Placental pericyte (primary cell): ENCODE results near the gene RUSC1. TPM values are rescaled to one million over a fixed set of nuclear protein-coding genes. Genes with fewer than 3 reads are reported as not detected.

Experiments used
- small RNA-seq: library from RNA; depleted of rRNA; stranded (forward); fragments of <200 nt; gene quantifications from one replicate; pipeline ENCODE3, GENCODE V24; 2012; ENCODE audit warnings: low replicate concordance
- total RNA-seq: library from RNA; depleted of rRNA; stranded (reverse); fragments of >200 nt; gene quantifications from 2 replicates; pipeline ENCODE4 v1.2.3, GENCODE V29; 2012

RUSC1 gene, protein sequence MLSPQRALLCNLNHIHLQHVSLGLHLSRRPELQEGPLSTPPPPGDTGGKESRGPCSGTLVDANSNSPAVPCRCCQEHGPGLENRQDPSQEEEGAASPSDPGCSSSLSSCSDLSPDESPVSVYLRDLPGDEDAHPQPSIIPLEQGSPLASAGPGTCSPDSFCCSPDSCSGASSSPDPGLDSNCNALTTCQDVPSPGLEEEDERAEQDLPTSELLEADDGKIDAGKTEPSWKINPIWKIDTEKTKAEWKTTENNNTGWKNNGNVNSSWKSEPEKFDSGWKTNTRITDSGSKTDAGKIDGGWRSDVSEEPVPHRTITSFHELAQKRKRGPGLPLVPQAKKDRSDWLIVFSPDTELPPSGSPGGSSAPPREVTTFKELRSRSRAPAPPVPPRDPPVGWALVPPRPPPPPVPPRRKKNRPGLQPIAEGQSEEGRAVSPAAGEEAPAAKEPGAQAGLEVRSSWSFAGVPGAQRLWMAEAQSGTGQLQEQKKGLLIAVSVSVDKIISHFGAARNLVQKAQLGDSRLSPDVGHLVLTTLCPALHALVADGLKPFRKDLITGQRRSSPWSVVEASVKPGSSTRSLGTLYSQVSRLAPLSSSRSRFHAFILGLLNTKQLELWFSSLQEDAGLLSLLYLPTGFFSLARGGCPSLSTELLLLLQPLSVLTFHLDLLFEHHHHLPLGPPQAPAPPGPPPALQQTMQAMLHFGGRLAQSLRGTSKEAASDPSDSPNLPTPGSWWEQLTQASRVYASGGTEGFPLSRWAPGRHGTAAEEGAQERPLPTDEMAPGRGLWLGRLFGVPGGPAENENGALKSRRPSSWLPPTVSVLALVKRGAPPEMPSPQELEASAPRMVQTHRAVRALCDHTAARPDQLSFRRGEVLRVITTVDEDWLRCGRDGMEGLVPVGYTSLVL
- 10.7 and 30.8 TPM in 2 replicates for total RNA-seq

GRCh38 chr1:155320661-155321617, at the start of gene RUSC1:
RUSC1 (plus strand) TSS chr1:155320894; CDS start chr1:155321774, 880 bp downstream.

GRCh38 chr1:155273343-155274245, 47.1 kb upstream of the RUSC1 start, which contains the start of gene CLK2:
CLK2 (minus strand) TSS chr1:155273504; CDS start chr1:155270977, 2,527 bp downstream.

DNA sequence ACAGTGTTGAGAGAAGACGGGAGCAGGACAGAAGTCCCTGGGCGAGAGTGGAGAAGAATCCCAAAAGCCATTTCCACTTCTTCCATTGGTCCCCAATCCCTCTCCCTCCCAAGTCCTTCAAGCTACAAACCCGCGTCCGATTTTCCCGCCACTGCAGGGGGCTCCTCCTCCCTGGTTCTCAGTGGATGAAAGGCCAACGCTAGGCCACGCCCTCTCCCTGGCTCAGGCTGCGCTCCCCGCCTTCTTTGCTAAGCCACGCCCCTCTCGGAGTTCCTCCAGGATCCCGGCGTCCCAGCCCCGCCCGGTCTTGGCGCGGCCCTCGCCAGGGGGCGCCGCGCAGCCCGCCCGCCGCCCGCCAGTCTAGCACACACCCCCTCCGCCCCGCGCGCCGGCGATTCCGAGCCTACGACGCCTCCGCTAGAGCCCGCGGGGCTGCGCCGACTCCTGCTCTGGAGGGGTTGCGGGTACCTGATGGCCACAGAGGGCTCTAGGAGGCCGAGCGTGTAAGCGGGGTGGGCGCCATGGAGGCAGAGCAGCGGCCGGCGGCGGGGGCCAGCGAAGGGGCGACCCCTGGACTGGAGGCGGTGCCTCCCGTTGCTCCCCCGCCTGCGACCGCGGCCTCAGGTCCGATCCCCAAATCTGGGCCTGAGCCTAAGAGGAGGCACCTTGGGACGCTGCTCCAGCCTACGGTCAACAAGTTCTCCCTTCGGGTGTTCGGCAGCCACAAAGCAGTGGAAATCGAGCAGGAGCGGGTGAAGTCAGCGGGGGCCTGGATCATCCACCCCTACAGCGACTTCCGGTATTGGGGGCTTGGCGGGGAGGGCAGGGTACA, 43.4 kb upstream of the RUSC1 start, which contains the start of gene HCN3:
HCN3 (plus strand) TSS at position 394 of the 832 bp plus-strand sequence; CDS start at position 522, 128 bp downstream.

GRCh38 chr1:155301342-155301841, 19.3 kb upstream of the RUSC1 start, which contains the start of gene PKLR:
PKLR (minus strand) TSS chr1:155301438; CDS start chr1:155301395, 43 bp downstream.

GRCh38 chr1:155308493-155309422, 11.9 kb upstream of the RUSC1 start, which contains the start of gene FDPS:
FDPS (plus strand) TSS chr1:155308866; CDS start chr1:155309790, 924 bp downstream.

Small RNA genes lying within 50 kb of the gene (small RNA-seq; reads per million reads assigned to genes)
- gene RNU6-106P: not detected

Other genes starting within 250 kb of the RUSC1 start
- 0.43 and 0.66 TPM in 2 replicates for gene EFNA3, start 242.1 kb upstream of the RUSC1 start, total RNA-seq
- gene EFNA1, start 193.0 kb upstream of the RUSC1 start, total RNA-seq: 0.14 TPM in 1 of 2 replicates, not detected in the other
- 27.9 and 45.3 TPM in 2 replicates for gene SLC50A1, start 185.0 kb upstream of the RUSC1 start, total RNA-seq
- 24.9 and 28.6 TPM in 2 replicates for gene DPM3, start 180.4 kb upstream of the RUSC1 start, total RNA-seq
- 74.2 and 127 TPM in 2 replicates for gene KRTCAP2, start 147.6 kb upstream of the RUSC1 start, total RNA-seq
- 4.4 and 8.7 TPM in 2 replicates for gene TRIM46, start 147.0 kb upstream of the RUSC1 start, total RNA-seq
- gene THBS3, start 113.0 kb upstream of the RUSC1 start, total RNA-seq: 11.7 and 41.6 TPM in 2 replicates
- 45.3 and 63.3 TPM in 2 replicates for gene MTX1, start 112.2 kb upstream of the RUSC1 start, total RNA-seq
- 10.1 and 10.3 TPM in 2 replicates for gene ENTREP3, start 65.4 kb upstream of the RUSC1 start, total RNA-seq
- 60.6 and 62.4 TPM in 2 replicates for gene SCAMP3, start 58.5 kb upstream of the RUSC1 start, total RNA-seq
- 22.8 and 32.9 TPM in 2 replicates for gene CLK2, start 47.4 kb upstream of the RUSC1 start, total RNA-seq
- gene HCN3, start 43.4 kb upstream of the RUSC1 start, total RNA-seq: 0.57 and 2.0 TPM in 2 replicates
- not detected in 2 replicates for gene PKLR, start 19.5 kb upstream of the RUSC1 start, total RNA-seq
- 216 and 558 TPM in 2 replicates for gene FDPS, start 12.0 kb upstream of the RUSC1 start, total RNA-seq
- 28.9 and 30.2 TPM in 2 replicates for gene ASH1L, start 241.9 kb downstream of the RUSC1 start, total RNA-seq